GM12892 (cell line): Measurements from ENCODE around the gene PRAME.

ENCODE experiments used
- POLR2A ChIP-seq: IDR thresholded peaks from 2 replicates; pipeline ENCODE4 v1.6.1; 2011; ENCODE audit warnings: low read depth, low read length, control low read depth
- POLR2AphosphoS5 ChIP-seq: IDR thresholded peaks from 2 replicates; pipeline ENCODE4 v1.6.1; 2011; ENCODE audit warnings: low read depth, low read length, control low read depth
- TAF1 ChIP-seq: IDR thresholded peaks from 2 replicates; pipeline ENCODE4 v1.6.1; 2011; ENCODE audit warnings: low read depth, mild to moderate bottlenecking, control low read depth, low read length, borderline replicate concordance

DNA sequence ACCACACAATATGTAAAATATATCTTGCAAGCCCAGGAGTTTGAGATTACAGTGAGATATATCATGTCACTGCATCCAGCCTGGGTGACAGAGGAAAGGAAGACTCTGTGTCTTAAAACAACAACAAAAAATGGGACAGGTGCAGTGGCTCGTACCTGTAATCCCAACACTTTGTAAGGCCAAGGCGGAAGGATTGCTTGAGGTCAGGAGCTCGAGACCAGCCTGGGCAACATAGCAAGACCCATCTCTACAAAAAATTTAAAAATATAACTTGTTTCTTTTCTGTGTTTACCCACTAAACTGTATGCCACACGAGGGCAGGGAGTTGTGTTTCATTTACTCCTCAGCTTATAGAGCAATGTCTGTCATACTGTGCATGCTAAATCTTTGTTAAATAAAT is 42.1 kb downstream of the PRAME start:
- no peak for TF ChIP-seq POLR2A
- no peak for TF ChIP-seq POLR2AphosphoS5
- TF ChIP-seq TAF1: no peak
